H1 (cell line): ENCODE measurements around the gene MARCKS.

Source experiments
- CTCF ChIP-seq, 3 experiments: IDR thresholded peaks; 1 replicate in 2 of 3; 2 replicates in 1 of 3; pipeline versions ENCODE4 v1.5.1 to v1.6.1; 2011; ENCODE audit warnings: low read length in 3 of 3, mild to moderate bottlenecking in 3 of 3, inconsistent platforms in 2 of 3, low read depth in 1 of 3, moderate library complexity in 1 of 3; ENCODE audit not compliant: insufficient read depth in 1 of 3; ENCODE audit errors: control extremely low read depth in 1 of 3
- EP300 ChIP-seq, 2 experiments: IDR thresholded peaks; 1 replicate in 1 of 2; 2 replicates in 1 of 2; pipeline ENCODE4 v1.6.1; 2011 to 2012; ENCODE audit warnings: low read depth in 2 of 2, low read length in 2 of 2, mild to moderate bottlenecking in 2 of 2, borderline replicate concordance in 1 of 2, inconsistent platforms in 1 of 2, moderate library complexity in 1 of 2
- FOSL1 ChIP-seq: IDR thresholded peaks from 2 replicates; pipeline ENCODE4 v1.6.1; 2011; ENCODE audit warnings: mild to moderate bottlenecking, low read depth, low read length, moderate library complexity; ENCODE audit not compliant: insufficient read depth
- GABPA ChIP-seq: IDR thresholded peaks from 2 replicates; pipeline ENCODE4 v1.6.1; 2011; ENCODE audit warnings: mild to moderate bottlenecking, low read length, moderate library complexity, borderline replicate concordance; ENCODE audit not compliant: insufficient read depth
- GTF2F1 ChIP-seq: IDR thresholded peaks from 2 replicates; pipeline ENCODE4 v1.6.1; 2012; ENCODE audit warnings: low read depth, low read length, improper control_type of control experiment, borderline replicate concordance
- POLR2A ChIP-seq, 2 experiments: IDR thresholded peaks; 1 replicate in 1 of 2; 2 replicates in 1 of 2; pipeline ENCODE4 v1.6.1; 2011; ENCODE audit warnings: low read depth in 2 of 2, low read length in 2 of 2, mild to moderate bottlenecking in 2 of 2; ENCODE audit errors: control extremely low read depth in 1 of 2
- SP4 ChIP-seq: IDR thresholded peaks from 2 replicates; pipeline ENCODE4 v1.6.1; 2012; ENCODE audit warnings: low read length, inconsistent platforms
- TCF12 ChIP-seq: IDR thresholded peaks from 2 replicates; pipeline ENCODE4 v1.6.1; 2011; ENCODE audit warnings: low read depth, mild to moderate bottlenecking, low read length
- TEAD4 ChIP-seq: IDR thresholded peaks from 2 replicates; pipeline ENCODE4 v1.6.1; 2012; ENCODE audit warnings: low read depth, low read length, inconsistent platforms, mixed read lengths

DNA sequence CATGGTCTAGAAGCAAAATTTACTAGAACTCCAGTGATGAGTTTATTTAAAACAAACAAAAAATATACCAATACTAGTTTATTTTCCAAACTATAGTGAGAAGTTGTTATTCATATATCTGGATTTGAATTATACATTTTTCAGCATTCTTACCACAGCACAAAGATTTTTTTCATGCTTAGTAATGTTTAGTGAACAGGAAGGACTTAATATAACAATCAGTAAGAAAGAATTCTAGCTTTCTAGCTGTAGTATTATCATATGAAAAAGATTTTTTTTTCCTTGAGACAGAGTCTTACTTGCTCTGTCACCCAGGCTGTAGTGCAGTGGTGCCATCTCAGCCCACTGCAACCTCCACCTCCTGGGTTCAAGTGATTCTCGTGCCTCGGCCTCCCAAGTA, 13.8 kb downstream of the MARCKS start:
- TF ChIP-seq TEAD4: no peak
- TF ChIP-seq FOSL1: no peak
- TF ChIP-seq CTCF (IDR thresholded peaks at IDR 0.05; ENCODE audit: control extremely low read depth in 1 of 3, insufficient read depth in 1 of 3, low read depth in 1 of 3, low read length in 3 of 3): no peak
- TF ChIP-seq GTF2F1: no peak
- TF ChIP-seq EP300 (IDR thresholded peaks at IDR 0.05; ENCODE audit: borderline replicate concordance in 1 of 2, low read depth in 2 of 2, low read length in 2 of 2): no peak
- TF ChIP-seq GABPA: no peak
- TF ChIP-seq POLR2A (IDR thresholded peaks at IDR 0.05; ENCODE audit: control extremely low read depth in 1 of 2, low read depth in 2 of 2, low read length in 2 of 2): no peak
- no peak for TF ChIP-seq TCF12
- no peak for TF ChIP-seq SP4
